HCT116 (cell line): ENCODE data around the gene LEKR1. TPM values are rescaled to one million over a fixed set of nuclear protein-coding genes. Genes with fewer than 3 reads are reported as not detected.

ENCODE experiments used
- ATAC-seq: fragments of 200-7000 bp; cut with Tn5 transposase; 2 replicates; pipeline ENCODE4 v1.9.1; 2020; ENCODE audit warnings: mild to moderate bottlenecking, moderate library complexity
- BruUV-seq: library from RNA; stranded (reverse); fragments of 400-500 nt; replicated peaks from 2 replicates; lab custom pipeline; 2021; lab: Mats Ljungman, UMichigan
- CTCF ChIA-PET: fragments of 300-600 bp; sonication (Branson Sonifier 250); formaldehyde crosslinking; loops from one replicate; lab custom pipeline; 2021; ENCODE audit warnings: antibody characterized with exemption; lab: Charles Lee
- POLR2A ChIA-PET: fragments of 300-600, 350-600 bp; sonication (Branson Sonifier 250); formaldehyde crosslinking; loops from one replicate; lab custom pipeline; 2021; ENCODE audit warnings: antibody characterized with exemption; lab: Charles Lee
- RAD21 ChIA-PET, 2 experiments: fragments of 300-600 bp; sonication (Branson Sonifier 250); formaldehyde crosslinking; loops; one replicate each; lab custom pipeline; 2023; ENCODE audit warnings: low total read pairs in 2 of 2; ENCODE audit not compliant: uncharacterized antibody in 2 of 2, unreplicated experiment in 2 of 2, low non-redundant PET in 1 of 2; lab: Charles Lee
- DNase-seq: peaks from one replicate; pipeline ENCODE4 v3.0.0-alpha.2; 2010; ENCODE audit warnings: low read depth, low spot score
- H2AFZ ChIP-seq: fragments of 200-600 bp; shearing (Covaris generic), sonication (generic); 2 replicates; pipeline ENCODE4 v1.6.1; 2017; ENCODE audit warnings: low read depth, mixed run types, mixed read lengths, antibody characterized with exemption, low read length; ENCODE audit not compliant: poor library complexity, severe bottlenecking
- H3K27ac ChIP-seq: 2 replicates; pipeline ENCODE4 v1.5.1; 2012; ENCODE audit warnings: low read depth, low read length
- H3K27me3 ChIP-seq: fragments of 200-600 bp; sonication (generic); 2 replicates; pipeline ENCODE4 v1.6.1; 2016; ENCODE audit warnings: mixed run types, low read length, mixed read lengths; ENCODE audit not compliant: insufficient read depth
- H3K36me3 ChIP-seq, 2 experiments: fragments of 200-500 bp in 1 of 2; fragments of 200-600 bp in 1 of 2; sonication (Bioruptor generic) in 1 of 2; sonication (generic) in 1 of 2; 2 replicates each; pipeline versions ENCODE4 v1.5.1 to v1.6.1; 2014 to 2016; ENCODE audit warnings: low read length in 2 of 2, inconsistent platforms in 1 of 2, mixed read lengths in 1 of 2, mixed run types in 1 of 2; ENCODE audit not compliant: insufficient read depth in 2 of 2, control insufficient read depth in 1 of 2
- H3K4me1 ChIP-seq, 2 experiments: fragments of 200-600 bp in 1 of 2; sonication (generic) in 1 of 2; 2 replicates each; pipeline versions ENCODE4 v1.5.1 to v1.6.1; 2012 to 2017; ENCODE audit warnings: low read length in 2 of 2, inconsistent platforms in 1 of 2, mild to moderate bottlenecking in 1 of 2, mixed read lengths in 1 of 2, mixed run types in 1 of 2, moderate library complexity in 1 of 2; ENCODE audit not compliant: insufficient read depth in 2 of 2, control insufficient read depth in 1 of 2
- H3K4me2 ChIP-seq: fragments of 200-600 bp; sonication (generic); 2 replicates; pipeline ENCODE4 v1.6.1; 2017; ENCODE audit warnings: mixed run types, low read length, mixed read lengths
- H3K4me3 ChIP-seq, 2 experiments: fragments of 200-600 bp in 1 of 2; sonication (generic) in 1 of 2; replicated peaks in 1 of 2; 2 replicates each; pipeline ENCODE4 v1.5.1; 2011 to 2016; ENCODE audit warnings: low read length in 2 of 2, control low read depth in 1 of 2, low read depth in 1 of 2, mild to moderate bottlenecking in 1 of 2, mixed read lengths in 1 of 2, mixed run types in 1 of 2
- H3K79me2 ChIP-seq: fragments of 200-600 bp; sonication (generic); 2 replicates; pipeline ENCODE4 v1.6.1; 2017; ENCODE audit warnings: mild to moderate bottlenecking, mixed run types, low read length, moderate library complexity, mixed read lengths; ENCODE audit not compliant: insufficient read depth
- H3K9ac ChIP-seq: fragments of 200-600 bp; sonication (generic); 2 replicates; pipeline ENCODE4 v1.6.1; 2016; ENCODE audit warnings: low read length, mixed read lengths
- H3K9me2 ChIP-seq: fragments of 200-600 bp; sonication (generic), shearing (Covaris generic); 2 replicates; pipeline ENCODE4 v1.6.1; 2017; ENCODE audit warnings: mixed run types, mild to moderate bottlenecking, moderate library complexity; ENCODE audit not compliant: insufficient read depth
- H3K9me3 ChIP-seq, 2 experiments: fragments of 200-500 bp in 1 of 2; fragments of 200-600 bp in 1 of 2; sonication (Bioruptor generic) in 1 of 2; sonication (generic) in 1 of 2; 2 replicates each; pipeline ENCODE4 v1.6.1; 2014 to 2017; ENCODE audit warnings: low read length in 2 of 2, mixed read lengths in 2 of 2, inconsistent platforms in 1 of 2, low read depth in 1 of 2, mild to moderate bottlenecking in 1 of 2, mixed run types in 1 of 2, moderate library complexity in 1 of 2; ENCODE audit not compliant: control insufficient read depth in 1 of 2, insufficient read depth in 1 of 2
- H4K20me1 ChIP-seq: fragments of 200-600 bp; sonication (generic), shearing (Covaris generic); 2 replicates; pipeline ENCODE4 v1.6.1; 2017; ENCODE audit warnings: mixed run types, mild to moderate bottlenecking, moderate library complexity; ENCODE audit not compliant: insufficient read depth
- CBX3 ChIP-seq: IDR thresholded peaks from 2 replicates; pipeline ENCODE4 v1.6.1; 2012; ENCODE audit warnings: low read depth
- CEBPB ChIP-seq: IDR thresholded peaks from 2 replicates; pipeline ENCODE4 v1.6.1; 2012; ENCODE audit warnings: low read depth
- CTCF ChIP-seq, 3 experiments: fragments of 200-600 bp in 1 of 3; sonication (generic) in 1 of 3; IDR thresholded peaks in 2 of 3; conservative IDR thresholded peaks in 1 of 3; 2 replicates each; pipeline ENCODE4 v1.5.1; 2012 to 2017; ENCODE audit warnings: low read depth in 2 of 3, low read length in 2 of 3, antibody characterized with exemption in 1 of 3, borderline replicate concordance in 1 of 3, control low read depth in 1 of 3, mild to moderate bottlenecking in 1 of 3, mixed read lengths in 1 of 3, mixed run types in 1 of 3, moderate library complexity in 1 of 3; ENCODE audit not compliant: insufficient read depth in 1 of 3
- EGR1 ChIP-seq: IDR thresholded peaks from 2 replicates; pipeline ENCODE4 v1.6.1; 2012; ENCODE audit warnings: low read depth
- ELF1 ChIP-seq: IDR thresholded peaks from 2 replicates; pipeline ENCODE4 v1.6.1; 2012; ENCODE audit warnings: low read depth, borderline replicate concordance
- EZH2 ChIP-seq: fragments of 200-600 bp; sonication (generic); IDR thresholded peaks from 2 replicates; pipeline ENCODE4 v1.6.1; 2017; ENCODE audit warnings: antibody characterized with exemption, mixed run types
- FOSL1 ChIP-seq: IDR thresholded peaks from 2 replicates; pipeline ENCODE4 v1.6.1; 2012; ENCODE audit warnings: low read depth
- POLR2A ChIP-seq: IDR thresholded peaks from 2 replicates; pipeline ENCODE4 v1.7.0; 2011; ENCODE audit warnings: borderline replicate concordance; ENCODE audit not compliant: insufficient read depth, insufficient read length; ENCODE audit errors: extremely low read depth
- RAD21 ChIP-seq: IDR thresholded peaks from 2 replicates; pipeline ENCODE4 v1.6.1; 2012; ENCODE audit warnings: low read depth, mild to moderate bottlenecking
- SIN3A ChIP-seq: IDR thresholded peaks from 2 replicates; pipeline ENCODE4 v1.6.1; 2012; ENCODE audit warnings: low read depth
- YY1 ChIP-seq: IDR thresholded peaks from 2 replicates; pipeline ENCODE4 v1.6.1; 2011; ENCODE audit warnings: low read length, low read depth, moderate library complexity, mild to moderate bottlenecking; ENCODE audit not compliant: insufficient replicate concordance; ENCODE audit errors: extremely low read depth
- ZFX ChIP-seq: fragments of 450-650 bp; IDR thresholded peaks from 2 replicates; pipeline ENCODE4 v1.6.1; 2017
- intact Hi-C: fragments of 100-400 bp; cut with micrococcal nuclease; formaldehyde crosslinking; loops from 2 replicates; pipeline ENCODE4 v1.10.0; 2022
- total RNA-seq: library from RNA; stranded (reverse); gene quantifications from one replicate; pipeline ENCODE4 v1.2.1, GENCODE V29; 2021; ENCODE audit not compliant: unreplicated experiment
- TF ChIP-seq, protein P1 (sequence below): IDR thresholded peaks from 2 replicates; pipeline ENCODE4 v1.6.1; 2012

Gene LEKR1
- total RNA-seq, 1 experiment from 2014 or later = 2.1 TPM

GRCh38 chr3:157058392-157059071 lies 232.4 kb downstream of the LEKR1 start (continued):
- TF ChIP-seq FOSL1 = no peak
- TF ChIP-seq POLR2A = no peak
- no peak for TF ChIP-seq CEBPB
- TF ChIP-seq ELF1 = no peak
- TF ChIP-seq ZFX = no peak
- TF ChIP-seq, protein P1, sequence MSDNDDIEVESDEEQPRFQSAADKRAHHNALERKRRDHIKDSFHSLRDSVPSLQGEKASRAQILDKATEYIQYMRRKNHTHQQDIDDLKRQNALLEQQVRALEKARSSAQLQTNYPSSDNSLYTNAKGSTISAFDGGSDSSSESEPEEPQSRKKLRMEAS = no peak

DNA sequence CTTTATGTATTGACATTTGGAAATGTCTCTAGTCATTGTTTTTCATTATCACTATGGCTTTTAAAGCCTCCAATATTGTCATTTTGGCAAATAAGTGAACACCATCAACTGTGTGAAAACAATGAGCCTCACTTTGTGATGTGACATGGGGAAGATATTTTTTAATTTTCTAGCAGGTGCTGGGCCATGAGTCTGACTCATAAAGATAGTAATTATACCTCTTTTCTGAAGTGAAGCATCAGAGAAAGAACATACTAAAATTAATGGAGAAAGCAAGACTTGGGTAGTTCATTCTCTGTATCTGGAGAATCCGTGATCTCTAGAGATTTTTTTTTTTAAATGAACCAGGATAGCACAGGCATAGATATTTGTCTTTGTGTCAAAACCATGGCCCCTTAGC lies 233.0 kb downstream of the LEKR1 start:
- Histone ChIP-seq H3K9me3 (no peaks in the 10 kb centered on the region), H2AFZ (no peak overlapping the region), H3K36me3 (no peaks in the 10 kb centered on the region), H3K27ac (no peak overlapping the region), H3K4me3 (no peak overlapping the region), H3K9me2 (no peaks in the 10 kb centered on the region), H3K9ac (no peak overlapping the region), H3K4me2 (no peak overlapping the region), H3K27me3 (no peaks in the 10 kb centered on the region), H3K79me2 (no peaks in the 10 kb centered on the region), H4K20me1 (no peaks in the 10 kb centered on the region), H3K4me1 (no peaks in the 10 kb centered on the region)
- DNase-seq (no peak), ATAC-seq (no peak)
- TF ChIP-seq POLR2A = no peak
- no peak for TF ChIP-seq SIN3A
- no peak for TF ChIP-seq RAD21
- no peak for TF ChIP-seq CBX3
- no peak for TF ChIP-seq CTCF (IDR thresholded peaks at IDR 0.05 in 2 of 3, conservative IDR thresholded peaks at IDR 0.05 in 1 of 3; ENCODE audit: borderline replicate concordance in 1 of 3, insufficient read depth in 1 of 3, low read depth in 2 of 3, low read length in 2 of 3)
- TF ChIP-seq EGR1 = no peak
- no peak for TF ChIP-seq ELF1
- no peak for TF ChIP-seq EZH2
- no peak for TF ChIP-seq FOSL1
- TF ChIP-seq YY1 = no peak
- ChIA-PET CTCF (no interaction called here), RAD21 (no interaction called here), POLR2A (no interaction called here)
- intact Hi-C loops = no loop called here
- no TSS peak for BruUV-seq
